Keratinocyte (primary cell): Measurements from ENCODE around the gene SP4. TPM values are rescaled to one million over a fixed set of nuclear protein-coding genes. Genes with fewer than 3 reads are reported as not detected.

Experiments used
- DNase-seq: peaks from one replicate; pipeline ENCODE4 v3.0.0-alpha.2; 2011; ENCODE audit warnings: low read depth, missing footprints, low spot score
- FAIRE-seq: peaks from 2 replicates; lab custom pipeline; 2011; peaks lifted over from hg19 to GRCh38; lab: Jason Lieb, UNC
- H2AFZ ChIP-seq: 2 replicates; pipeline ENCODE4 v1.6.0; 2012; ENCODE audit warnings: low read length, control low read depth, inconsistent platforms; ENCODE audit not compliant: control insufficient read depth
- H3K27ac ChIP-seq: 2 replicates; pipeline ENCODE4 v1.5.1; 2011; ENCODE audit warnings: low read length; ENCODE audit not compliant: control insufficient read depth, insufficient read depth
- H3K27me3 ChIP-seq: 3 replicates; pipeline ENCODE4 v1.6.0; 2011; ENCODE audit warnings: low read length; ENCODE audit not compliant: control insufficient read depth, insufficient read depth; ENCODE audit errors: extremely low read depth
- H3K36me3 ChIP-seq, 2 experiments: 2 replicates in 1 of 2; 3 replicates in 1 of 2; pipeline ENCODE4 v1.5.1; 2011; ENCODE audit warnings: low read length in 2 of 2, mild to moderate bottlenecking in 1 of 2; ENCODE audit not compliant: control insufficient read depth in 2 of 2, insufficient read depth in 2 of 2; ENCODE audit errors: extremely low read depth in 1 of 2
- H3K4me1 ChIP-seq: 3 replicates; pipeline ENCODE4 v1.5.1; 2011; ENCODE audit warnings: low read length; ENCODE audit not compliant: control insufficient read depth, insufficient read depth; ENCODE audit errors: extremely low read depth
- H3K4me2 ChIP-seq: 3 replicates; pipeline ENCODE4 v1.6.0; 2011; ENCODE audit warnings: low read depth, low read length; ENCODE audit not compliant: control insufficient read depth, insufficient read depth; ENCODE audit errors: extremely low read depth
- H3K4me3 ChIP-seq, 3 experiments: fragments of 200-600 bp in 1 of 3; sonication (generic) in 1 of 3; 2 replicates in 2 of 3; 3 replicates in 1 of 3; pipeline ENCODE4 v1.5.1; 2011 to 2016; ENCODE audit warnings: low read length in 3 of 3, mild to moderate bottlenecking in 3 of 3, control low read depth in 2 of 3, inconsistent platforms in 1 of 3, low read depth in 1 of 3, mixed read lengths in 1 of 3, mixed run types in 1 of 3, moderate library complexity in 1 of 3; ENCODE audit not compliant: control insufficient read depth in 2 of 3, insufficient read depth in 2 of 3; ENCODE audit errors: extremely low read depth in 1 of 3
- H3K79me2 ChIP-seq: 2 replicates; pipeline ENCODE4 v1.6.0; 2012; ENCODE audit warnings: low read length; ENCODE audit not compliant: control insufficient read depth, insufficient read depth
- H3K9ac ChIP-seq: 3 replicates; pipeline ENCODE4 v1.6.0; 2011; ENCODE audit warnings: low read length; ENCODE audit not compliant: control insufficient read depth, insufficient read depth; ENCODE audit errors: extremely low read depth
- H3K9me1 ChIP-seq: 3 replicates; pipeline ENCODE4 v1.6.0; 2011; ENCODE audit warnings: low read length; ENCODE audit not compliant: control insufficient read depth, insufficient read depth; ENCODE audit errors: extremely low read depth
- H3K9me3 ChIP-seq: 2 replicates; pipeline ENCODE4 v1.5.1; 2012; ENCODE audit warnings: low read depth, low read length; ENCODE audit not compliant: control insufficient read depth
- H4K20me1 ChIP-seq: 3 replicates; pipeline ENCODE4 v1.6.0; 2011; ENCODE audit warnings: low read length; ENCODE audit not compliant: control insufficient read depth, insufficient read depth; ENCODE audit errors: extremely low read depth
- CTCF ChIP-seq, 3 experiments: IDR thresholded peaks in 1 of 3; conservative IDR thresholded peaks in 1 of 3; optimal IDR thresholded peaks in 1 of 3; 2 replicates in 2 of 3; 3 replicates in 1 of 3; pipeline versions ENCODE3 to v1.5.1; 2011; ENCODE audit warnings: low read length in 3 of 3, mild to moderate bottlenecking in 3 of 3, moderate library complexity in 2 of 3, control low read depth in 1 of 3, inconsistent platforms in 1 of 3; ENCODE audit not compliant: insufficient read depth in 2 of 3; ENCODE audit errors: extremely low read depth in 1 of 3
- EZH2 ChIP-seq: IDR thresholded peaks from one replicate; pipeline ENCODE4 v1.6.1; 2012; ENCODE audit warnings: inconsistent platforms, mild to moderate bottlenecking, low read length, moderate library complexity
- dilution Hi-C: fragments of 300-500 bp; cut with MboI; formaldehyde crosslinking; loops from one replicate; pipeline ENCODE4 v1.7.0; 2020; ENCODE audit warnings: low sequenced_read_pairs; ENCODE audit not compliant: extremely low pct_ligation_motif_present
- polyA plus RNA-seq, 5 experiments: library from polyadenylated mRNA; depleted of rRNA in 3 of 5; stranded (reverse) in 3 of 5; stranded (forward) in 1 of 5; unstranded in 1 of 5; fragments of >200 nt; gene quantifications; 1 replicate in 1 of 5; 2 replicates in 3 of 5; 3 replicates in 1 of 5; pipeline versions ENCODE4 v1.2.1 to v1.2.3, GENCODE V29; 2011 to 2012; ENCODE audit warnings: missing spikeins in 2 of 5, low read depth in 1 of 5, low replicate concordance in 1 of 5

Gene SP4
- polyA plus RNA-seq, 1 donor (not counting 4 experiments of a cell fraction or from before 2014, with no cell fraction given) = 1.5 TPM

GRCh38 chr7:21547501-21547900, 119.6 kb downstream of the SP4 start:
- Histone ChIP-seq H3K9ac (no peak overlapping the region), H3K4me2 (no peak overlapping the region), H3K79me2 (no peaks in the 10 kb centered on the region), H3K9me1 (no peaks in the 10 kb centered on the region), H4K20me1 (no peaks in the 10 kb centered on the region), H3K4me1 (peaks cover 8% of the 10 kb centered on the region), H3K27me3 (peaks cover 17% of the 10 kb centered on the region), H2AFZ (no peak overlapping the region), H3K36me3 (no peaks in the 10 kb centered on the region), H3K27ac (no peak overlapping the region), H3K4me3 (no peak overlapping the region), H3K9me3 (no peaks in the 10 kb centered on the region)
- no peak for TF ChIP-seq CTCF (optimal IDR thresholded peaks at IDR 0.05 in 1 of 3, IDR thresholded peaks at IDR 0.05 in 1 of 3, conservative IDR thresholded peaks at IDR 0.05 in 1 of 3; ENCODE audit: extremely low read depth in 1 of 3, insufficient read depth in 2 of 3, low read length in 3 of 3)
- no peak for TF ChIP-seq EZH2
- dilution Hi-C loops = no loop called here
- DNase-seq (no peak), FAIRE-seq (no peak)

DNA sequence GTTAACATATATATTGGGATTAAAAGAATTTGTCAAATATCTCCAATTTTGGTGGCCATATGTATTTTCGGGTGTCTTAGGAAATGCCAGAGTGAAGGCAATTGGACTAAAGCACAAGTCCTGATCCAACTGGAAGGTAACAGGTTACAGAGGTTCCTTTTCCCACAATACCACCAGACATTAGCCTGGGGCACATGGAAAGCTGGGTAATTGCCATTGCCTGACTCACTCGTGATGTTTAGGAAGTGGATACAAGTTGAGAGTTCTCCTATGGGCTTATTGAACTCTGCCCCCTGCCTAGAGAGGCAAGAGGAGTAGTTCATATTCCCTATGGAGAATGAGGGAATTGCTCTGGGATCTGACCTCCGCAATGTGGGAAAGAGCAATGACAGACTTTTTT, 120.6 kb downstream of the SP4 start:
- Histone ChIP-seq H3K9me3 (no peaks in the 10 kb centered on the region), H3K27me3 (peaks cover 7% of the 10 kb centered on the region), H3K4me1 (peaks cover 7% of the 10 kb centered on the region), H3K79me2 (no peaks in the 10 kb centered on the region), H3K27ac (no peak overlapping the region), H3K4me2 (no peak overlapping the region), H3K36me3 (no peaks in the 10 kb centered on the region), H2AFZ (no peak overlapping the region), H3K9me1 (no peaks in the 10 kb centered on the region), H3K9ac (no peak overlapping the region), H3K4me3 (no peak overlapping the region), H4K20me1 (no peaks in the 10 kb centered on the region)
- TF ChIP-seq EZH2 = no peak
- no peak for TF ChIP-seq CTCF (optimal IDR thresholded peaks at IDR 0.05 in 1 of 3, IDR thresholded peaks at IDR 0.05 in 1 of 3, conservative IDR thresholded peaks at IDR 0.05 in 1 of 3; ENCODE audit: extremely low read depth in 1 of 3, insufficient read depth in 2 of 3, low read length in 3 of 3)
- DNase-seq (no peak), FAIRE-seq (no peak)
- dilution Hi-C loops = no loop called here
